ENCODE results near the gene GADD45GIP1. TPM values are rescaled to one million over a fixed set of nuclear protein-coding genes. Genes with fewer than 3 reads are reported as not detected.

The GADD45GIP1 gene
- total RNA-seq, 1 donor, result 15.2 TPM

- Histone ChIP-seq H4K20me1 (ENCODE audit: insufficient read depth, low read length) (peaks cover 33% of the 10 kb centered on the region), H3K27me3 (ENCODE audit: insufficient read depth, low read length) (no peaks in the 10 kb centered on the region), H3K9me3 (ENCODE audit: low read depth, low read length) (no peaks in the 10 kb centered on the region), H3K4me2 (ENCODE audit: insufficient read depth, low read length) (peak overlapping the region; percentile 92), H3K79me2 (ENCODE audit: insufficient read depth, low read length) (peaks cover 73% of the 10 kb centered on the region), H3K27ac (ENCODE audit: low read depth, low read length) (no peak overlapping the region), H3K4me1 (ENCODE audit: insufficient read depth, low read length) (peaks cover 16% of the 10 kb centered on the region), H3K4me3 (ENCODE audit: insufficient read depth, low read length) (peak overlapping the region; percentile 25), H2AFZ (ENCODE audit: low read length) (no peak overlapping the region), H3K36me3 (ENCODE audit: insufficient read depth, low read length) (peaks cover 11% of the 10 kb centered on the region)
- DNase-seq (ENCODE audit: insufficient read length, low spot score, missing footprints), result peak; percentile 91
- TF ChIP-seq, protein P1, sequence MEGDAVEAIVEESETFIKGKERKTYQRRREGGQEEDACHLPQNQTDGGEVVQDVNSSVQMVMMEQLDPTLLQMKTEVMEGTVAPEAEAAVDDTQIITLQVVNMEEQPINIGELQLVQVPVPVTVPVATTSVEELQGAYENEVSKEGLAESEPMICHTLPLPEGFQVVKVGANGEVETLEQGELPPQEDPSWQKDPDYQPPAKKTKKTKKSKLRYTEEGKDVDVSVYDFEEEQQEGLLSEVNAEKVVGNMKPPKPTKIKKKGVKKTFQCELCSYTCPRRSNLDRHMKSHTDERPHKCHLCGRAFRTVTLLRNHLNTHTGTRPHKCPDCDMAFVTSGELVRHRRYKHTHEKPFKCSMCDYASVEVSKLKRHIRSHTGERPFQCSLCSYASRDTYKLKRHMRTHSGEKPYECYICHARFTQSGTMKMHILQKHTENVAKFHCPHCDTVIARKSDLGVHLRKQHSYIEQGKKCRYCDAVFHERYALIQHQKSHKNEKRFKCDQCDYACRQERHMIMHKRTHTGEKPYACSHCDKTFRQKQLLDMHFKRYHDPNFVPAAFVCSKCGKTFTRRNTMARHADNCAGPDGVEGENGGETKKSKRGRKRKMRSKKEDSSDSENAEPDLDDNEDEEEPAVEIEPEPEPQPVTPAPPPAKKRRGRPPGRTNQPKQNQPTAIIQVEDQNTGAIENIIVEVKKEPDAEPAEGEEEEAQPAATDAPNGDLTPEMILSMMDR (IDR thresholded peaks at IDR 0.05; ENCODE audit: extremely low read depth, low read depth, low read length), result no peak
These were observed 41.2 kb upstream of the GADD45GIP1 start for GRCh38 chr19:12997967-12998940.

DNA sequence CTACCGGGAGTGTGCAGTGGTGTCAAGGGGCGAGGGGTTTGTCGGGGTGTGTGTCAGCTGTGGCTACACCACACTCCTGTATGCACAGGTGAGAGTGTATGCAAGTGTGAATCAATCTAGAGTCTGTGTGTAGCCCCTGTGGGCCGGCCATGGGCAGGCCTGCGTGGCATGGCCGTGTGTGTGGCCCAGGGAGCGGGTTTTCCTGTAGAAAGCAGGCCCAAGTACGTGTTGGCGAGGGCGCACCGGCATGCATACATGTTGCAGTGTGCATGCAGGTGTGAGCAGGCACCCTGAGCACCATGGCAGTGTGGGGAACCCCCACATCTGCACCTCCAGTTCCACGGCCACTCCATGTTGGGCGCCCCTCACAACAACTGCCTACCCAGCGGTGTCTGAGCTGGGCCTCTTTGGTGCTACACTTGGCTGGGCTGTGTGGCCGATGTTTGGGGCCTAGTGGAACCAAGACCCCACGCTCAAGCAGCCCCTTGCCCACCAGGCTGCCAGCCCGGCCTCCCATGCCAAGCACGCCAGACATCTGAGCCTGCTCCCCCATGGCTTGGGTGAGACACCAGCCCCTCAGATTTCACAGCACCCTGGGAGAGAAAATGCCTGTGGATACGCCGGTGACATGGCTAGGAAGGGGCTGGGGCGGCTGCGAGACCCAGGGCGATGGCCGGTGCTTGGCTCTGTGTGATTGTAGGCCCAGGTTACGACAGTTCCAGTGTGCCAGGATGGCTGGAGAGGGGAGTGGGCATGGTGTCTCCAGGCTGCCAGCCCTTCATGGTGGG is 40.4 kb upstream of the GADD45GIP1 start:
- H3K4me3 ChIP-seq (ENCODE audit: insufficient read depth, low read length), result peak overlapping the region; percentile 92
- peaks cover 64% of the 10 kb centered on the region for H3K79me2 ChIP-seq (ENCODE audit: insufficient read depth, low read length)
- H3K27ac ChIP-seq (ENCODE audit: low read depth, low read length), result peak overlapping the region; percentile 60
- peaks cover 26% of the 10 kb centered on the region for H4K20me1 ChIP-seq (ENCODE audit: insufficient read depth, low read length)
- H3K27me3 ChIP-seq (ENCODE audit: insufficient read depth, low read length), result no peaks in the 10 kb centered on the region
- H3K9me3 ChIP-seq (ENCODE audit: low read depth, low read length), result no peaks in the 10 kb centered on the region
- DNase-seq (ENCODE audit: insufficient read length, low spot score, missing footprints), result no peak
- peak overlapping the region; percentile 92 for H3K4me2 ChIP-seq (ENCODE audit: insufficient read depth, low read length)
- no peak overlapping the region for H2AFZ ChIP-seq (ENCODE audit: low read length)
- peaks cover 16% of the 10 kb centered on the region for H3K4me1 ChIP-seq (ENCODE audit: insufficient read depth, low read length)
- H3K36me3 ChIP-seq (ENCODE audit: insufficient read depth, low read length), result peaks cover 6% of the 10 kb centered on the region
- TF ChIP-seq, protein P1 (IDR thresholded peaks at IDR 0.05; ENCODE audit: extremely low read depth, low read depth, low read length), result no peak

DNA sequence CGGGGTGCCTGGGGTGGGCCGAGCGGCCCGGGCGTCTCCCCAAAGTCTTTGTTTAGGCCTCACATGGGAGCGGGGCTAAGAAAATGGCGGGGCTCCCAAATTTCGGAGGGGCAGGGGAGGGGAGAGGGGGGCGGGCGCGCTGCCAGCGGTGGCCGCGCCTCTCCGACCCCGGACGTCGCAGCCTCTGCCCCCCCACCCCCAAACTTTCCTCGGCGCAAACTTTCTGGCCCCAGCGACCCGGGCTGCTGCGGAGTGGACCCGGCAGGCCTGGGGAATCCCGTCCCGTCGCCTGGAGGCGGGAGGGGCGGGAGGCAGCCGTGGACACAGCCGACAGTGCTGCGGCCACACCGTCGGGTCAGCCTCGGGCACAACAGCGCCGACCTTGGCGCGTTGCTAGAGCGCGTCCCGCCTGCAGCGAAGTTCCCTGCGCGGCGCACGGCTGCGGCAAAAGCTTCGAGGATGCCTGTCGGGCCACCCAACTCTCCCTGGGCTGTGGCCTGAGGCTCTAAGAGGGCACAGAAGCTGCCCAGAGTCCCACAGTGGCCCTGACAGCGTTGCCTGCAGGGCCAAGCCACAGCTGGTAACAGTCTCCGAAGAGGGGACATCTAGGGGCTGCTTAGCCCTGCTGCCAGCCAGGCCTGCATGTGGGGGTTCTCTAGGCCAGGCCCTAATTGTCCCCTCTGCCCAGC is 39.5 kb upstream of the GADD45GIP1 start:
- Histone ChIP-seq H3K79me2 (ENCODE audit: insufficient read depth, low read length) (peaks cover 56% of the 10 kb centered on the region), H3K27ac (ENCODE audit: low read depth, low read length) (peak overlapping the region; percentile 75), H4K20me1 (ENCODE audit: insufficient read depth, low read length) (peaks cover 26% of the 10 kb centered on the region), H3K4me2 (ENCODE audit: insufficient read depth, low read length) (peak overlapping the region; percentile 92), H3K36me3 (ENCODE audit: insufficient read depth, low read length) (peaks cover 6% of the 10 kb centered on the region), H2AFZ (ENCODE audit: low read length) (peak overlapping the region; percentile 9), H3K27me3 (ENCODE audit: insufficient read depth, low read length) (no peaks in the 10 kb centered on the region), H3K4me1 (ENCODE audit: insufficient read depth, low read length) (peaks cover 16% of the 10 kb centered on the region), H3K9me3 (ENCODE audit: low read depth, low read length) (no peaks in the 10 kb centered on the region), H3K4me3 (ENCODE audit: insufficient read depth, low read length) (peak overlapping the region; percentile 92)
- peak; percentile 96 for DNase-seq (ENCODE audit: insufficient read length, low spot score, missing footprints)
- TF ChIP-seq, protein P1 (IDR thresholded peaks at IDR 0.05; ENCODE audit: extremely low read depth, low read depth, low read length), result no peak

Measured in osteoblast (primary cell).